ENCODE measurements around the gene ZSWIM1.

Gene ZSWIM1

DNA sequence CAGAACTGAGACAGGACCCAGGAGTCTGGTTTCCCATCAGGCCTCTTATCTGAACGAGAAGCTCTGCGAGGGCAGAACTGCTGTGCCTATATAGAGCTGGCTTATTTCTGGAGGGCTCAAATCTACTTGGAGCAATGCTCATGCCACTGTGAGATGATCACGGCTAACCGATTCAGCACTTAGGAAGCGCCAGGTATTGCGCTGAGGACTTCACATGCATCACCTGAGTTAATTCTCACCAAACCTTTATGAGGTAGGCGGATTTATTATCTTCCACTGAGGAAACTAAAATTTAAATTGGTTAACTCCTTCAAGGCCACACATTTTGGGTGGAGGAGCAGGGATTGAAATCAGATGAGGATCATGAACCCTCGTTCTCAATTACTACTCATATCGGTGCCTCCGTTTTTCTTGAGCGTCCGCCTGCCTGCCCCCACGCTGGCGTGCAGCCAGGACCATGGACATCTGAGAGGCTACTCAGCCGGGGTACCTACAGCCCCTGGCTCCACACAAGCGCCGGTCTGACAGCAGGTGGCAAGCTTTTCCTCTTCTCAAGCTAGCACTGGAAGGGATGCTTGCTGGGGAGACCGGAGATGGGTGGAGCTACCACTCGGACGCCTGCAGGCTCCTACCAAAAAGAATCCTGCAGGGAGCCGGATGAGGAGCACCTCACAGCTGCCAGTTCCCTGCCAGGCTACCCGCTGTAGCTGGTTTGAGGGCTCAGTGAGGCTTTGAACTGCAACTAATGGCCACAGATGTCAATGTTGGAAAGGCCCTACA lies 52.4 kb downstream of the ZSWIM1 start:
- no peaks in the 10 kb centered on the region for H3K9me3 ChIP-seq (ENCODE audit: control insufficient read depth, low read length)
- peaks cover under 1% of the 10 kb centered on the region for H3K36me3 ChIP-seq (ENCODE audit: control insufficient read depth, insufficient read depth, low read length)
- peak overlapping the region; percentile 97 for H3K4me3 ChIP-seq (ENCODE audit: low read length)
- no peaks in the 10 kb centered on the region for H3K27me3 ChIP-seq (ENCODE audit: control insufficient read depth, insufficient read depth, low read length)
- H3K9ac ChIP-seq (ENCODE audit: low read length) = peak overlapping the region; percentile 100
- H3K4me1 ChIP-seq (ENCODE audit: control insufficient read depth, insufficient read depth, low read length) = peaks cover 10% of the 10 kb centered on the region

DNA sequence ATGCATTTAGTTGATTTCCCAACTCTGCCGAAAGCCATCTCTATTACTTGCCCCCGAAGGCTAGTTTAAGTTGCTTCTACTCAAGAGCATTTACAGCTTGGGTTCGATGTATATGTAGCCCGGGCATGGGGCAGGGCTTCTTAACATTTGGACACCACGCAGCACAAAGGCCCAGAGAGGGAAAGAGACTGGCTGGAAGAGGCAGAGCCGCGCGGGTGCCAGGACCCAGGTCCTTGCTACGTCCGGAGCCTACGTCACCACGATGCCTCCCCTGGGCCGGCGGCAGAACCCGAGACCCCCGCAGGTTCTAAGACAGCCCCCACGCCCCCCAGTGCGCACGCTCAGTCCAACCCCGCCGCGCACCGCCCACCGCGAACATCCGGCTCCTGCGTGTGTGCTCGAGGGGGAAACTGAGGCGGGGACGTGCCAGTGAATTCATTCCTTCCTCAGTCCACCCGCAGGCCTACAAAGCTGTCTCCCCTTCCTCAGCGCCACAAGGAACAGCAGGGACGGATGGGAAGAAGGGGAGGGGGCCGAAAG lies 53.1 kb downstream of the ZSWIM1 start:
- H3K27me3 ChIP-seq (ENCODE audit: control insufficient read depth, insufficient read depth, low read length) = no peaks in the 10 kb centered on the region
- H3K36me3 ChIP-seq (ENCODE audit: control insufficient read depth, insufficient read depth, low read length) = peaks cover 8% of the 10 kb centered on the region
- H3K9ac ChIP-seq (ENCODE audit: low read length) = peak overlapping the region; percentile 100
- H3K4me3 ChIP-seq (ENCODE audit: low read length) = peak overlapping the region; percentile 97
- H3K9me3 ChIP-seq (ENCODE audit: control insufficient read depth, low read length) = no peaks in the 10 kb centered on the region
- peaks cover 10% of the 10 kb centered on the region for H3K4me1 ChIP-seq (ENCODE audit: control insufficient read depth, insufficient read depth, low read length)

Data from mucosa of stomach (tissue), 1 donor.